Panc1 (cell line): Measurements from ENCODE around the gene APLNR. TPM values are rescaled to one million over a fixed set of nuclear protein-coding genes. Genes with fewer than 3 reads are reported as not detected.

ENCODE experiments used
- ATAC-seq: fragments of 200-7000 bp; cut with Tn5 transposase; 2 replicates; pipeline ENCODE4 v1.9.1; 2020; ENCODE audit warnings: mild to moderate bottlenecking, moderate library complexity
- BruUV-seq: library from RNA; stranded (reverse); fragments of 400-500 nt; replicated peaks from 2 replicates; lab custom pipeline; 2021; lab: Mats Ljungman, UMichigan
- CTCF ChIA-PET: fragments of 300-600 bp; sonication (Branson Sonifier 250); formaldehyde crosslinking; loops from one replicate; lab custom pipeline; 2022; ENCODE audit warnings: antibody characterized with exemption; lab: Charles Lee
- POLR2A ChIA-PET: fragments of 300-600 bp; sonication (Branson Sonifier 250); formaldehyde crosslinking; loops from one replicate; lab custom pipeline; 2022; ENCODE audit warnings: antibody characterized with exemption; lab: Charles Lee
- DNase-seq: peaks from one replicate; pipeline ENCODE4 v3.0.0-alpha.2; 2010; ENCODE audit warnings: low read depth, low spot score
- H3K27ac ChIP-seq: 2 replicates; pipeline ENCODE4 v1.5.1; 2011; ENCODE audit warnings: mild to moderate bottlenecking, low read length, inconsistent platforms
- H3K27me3 ChIP-seq: fragments of 200-500 bp; sonication (Bioruptor generic); 2 replicates; pipeline ENCODE4 v1.6.0; 2014; ENCODE audit warnings: low read length, inconsistent platforms; ENCODE audit not compliant: control insufficient read depth, insufficient read depth
- H3K36me3 ChIP-seq: fragments of 200-500 bp; sonication (Bioruptor generic); 2 replicates; pipeline ENCODE4 v1.5.1; 2014; ENCODE audit warnings: inconsistent platforms, mild to moderate bottlenecking, low read length, moderate library complexity; ENCODE audit not compliant: control insufficient read depth, insufficient read depth
- H3K4me1 ChIP-seq: 2 replicates; pipeline ENCODE4 v1.5.1; 2011; ENCODE audit warnings: inconsistent platforms, mild to moderate bottlenecking, low read length, moderate library complexity; ENCODE audit not compliant: control insufficient read depth, insufficient read depth
- H3K4me3 ChIP-seq, 2 experiments: 2 replicates each; pipeline ENCODE4 v1.5.1; 2011 to 2012; ENCODE audit warnings: low read depth in 2 of 2, low read length in 2 of 2, mild to moderate bottlenecking in 2 of 2, inconsistent platforms in 1 of 2, moderate library complexity in 1 of 2
- H3K9me3 ChIP-seq: fragments of 200-500 bp; sonication (Bioruptor generic); 2 replicates; pipeline ENCODE4 v1.5.1; 2014; ENCODE audit warnings: low read depth, mild to moderate bottlenecking, inconsistent platforms, low read length, moderate library complexity; ENCODE audit not compliant: control insufficient read depth, insufficient read depth
- CTCF ChIP-seq: fragments of 450-650 bp; IDR thresholded peaks from 2 replicates; pipeline ENCODE4 v1.5.1; 2017; ENCODE audit warnings: mild to moderate bottlenecking
- POLR2AphosphoS5 ChIP-seq: IDR thresholded peaks from 2 replicates; pipeline ENCODE4 v1.6.1; 2012; ENCODE audit warnings: mild to moderate bottlenecking, low read depth, low read length, moderate library complexity
- REST ChIP-seq, 2 experiments: IDR thresholded peaks; 2 replicates each; pipeline ENCODE4 v1.6.1; 2011 to 2012; ENCODE audit warnings: low read depth in 2 of 2, control low read depth in 1 of 2, low read length in 1 of 2, mild to moderate bottlenecking in 1 of 2, moderate library complexity in 1 of 2; ENCODE audit not compliant: insufficient read depth in 1 of 2
- SIN3A ChIP-seq: IDR thresholded peaks from 2 replicates; pipeline ENCODE4 v1.6.1; 2012; ENCODE audit warnings: low read depth, mild to moderate bottlenecking, low read length, moderate library complexity, borderline replicate concordance; ENCODE audit not compliant: insufficient read depth
- TCF7L2 ChIP-seq: IDR thresholded peaks from 2 replicates; pipeline ENCODE4 v1.6.1; 2011; ENCODE audit warnings: mild to moderate bottlenecking, low read depth, low read length, inconsistent platforms
- in situ Hi-C: cut with HindIII; loops from 2 replicates; pipeline ENCODE4 v1.10.0; 2016; ENCODE audit warnings: low sequenced_read_pairs, low pct_unique_long_range_greater_than_20kb
- intact Hi-C: fragments of 100-400 bp; cut with micrococcal nuclease; formaldehyde crosslinking; loops from one replicate; pipeline ENCODE4 v1.10.0; 2022; ENCODE audit not compliant: unreplicated experiment
- total RNA-seq: library from RNA; stranded (reverse); gene quantifications from one replicate; pipeline ENCODE4 v1.2.1, GENCODE V29; 2021; ENCODE audit not compliant: unreplicated experiment

APLNR gene
- total RNA-seq, 1 experiment from 2014 or later, result not detected

GRCh38 chr11:57274904-57275498, 38.0 kb upstream of the APLNR start:
- no peak for TF ChIP-seq POLR2AphosphoS5
- no peak for TF ChIP-seq SIN3A
- no peak for TF ChIP-seq REST (IDR thresholded peaks at IDR 0.05; ENCODE audit: insufficient read depth in 1 of 2, low read depth in 2 of 2, low read length in 1 of 2)
- TF ChIP-seq TCF7L2, result no peak
- TF ChIP-seq CTCF, result no peak
- intact Hi-C loops, result no loop called here
- Histone ChIP-seq H3K4me3 (no peak overlapping the region), H3K27ac (no peak overlapping the region), H3K9me3 (0 out of 2 replicates have a peak, but pooled peaks cover 3% of the 10 kb centered on the region), H3K36me3 (no peaks in the 10 kb centered on the region), H3K4me1 (peaks cover 4% of the 10 kb centered on the region; the same call in 1 of the 2 replicates), H3K27me3 (no peaks in the 10 kb centered on the region)
- in situ Hi-C loops, result no loop called here
- ChIA-PET POLR2A (no interaction called here), CTCF (no interaction called here)
- no peak for DNase-seq
- no peak for ATAC-seq
- no TSS peak for BruUV-seq

GRCh38 chr11:57273448-57274058, 36.5 kb upstream of the APLNR start:
- TF ChIP-seq POLR2AphosphoS5 (no peak), SIN3A (no peak), REST (IDR thresholded peaks at IDR 0.05; ENCODE audit: insufficient read depth in 1 of 2, low read depth in 2 of 2, low read length in 1 of 2) (no peak), TCF7L2 (no peak), CTCF (no peak)
- ChIA-PET POLR2A (no interaction called here), CTCF (no interaction called here)
- DNase-seq (no peak), ATAC-seq (no peak)
- H3K4me3 ChIP-seq, result no peak overlapping the region
- 0 out of 2 replicates have a peak, but pooled peaks cover 3% of the 10 kb centered on the region for H3K9me3 ChIP-seq
- peaks cover 4% of the 10 kb centered on the region; the same call in 1 of the 2 replicates for H3K4me1 ChIP-seq
- no peaks in the 10 kb centered on the region for H3K27me3 ChIP-seq
- intact Hi-C loops (no loop called here), in situ Hi-C loops (no loop called here)
- no TSS peak for BruUV-seq
- H3K27ac ChIP-seq, result no peak overlapping the region
- no peaks in the 10 kb centered on the region for H3K36me3 ChIP-seq
